Measurements from ENCODE around the gene SACM1L. TPM values are rescaled to one million over a fixed set of nuclear protein-coding genes. Genes with fewer than 3 reads are reported as not detected.

SACM1L gene
- total RNA-seq, 1 donor from 2014 or later = 39.4 TPM

- no peak for FAIRE-seq
- peaks cover 2% of the 10 kb centered on the region for H3K36me3 Mint-ChIP-seq (ENCODE audit: low read depth, unreplicated experiment)
Observed at GRCh38 chr3:45657853-45658252, 31.3 kb upstream of the SACM1L start.

GRCh38 chr3:45659661-45660566 lies 29.3 kb upstream of the SACM1L start:
- peaks cover 16% of the 10 kb centered on the region for H3K79me2 ChIP-seq (ENCODE audit: insufficient read depth, low read length)
- no peak for TF ChIP-seq EZH2 (IDR thresholded peaks at IDR 0.05; ENCODE audit: insufficient read depth, low read length)
- TF ChIP-seq CTCF (IDR thresholded peaks at IDR 0.05; ENCODE audit: insufficient read depth, low read depth, low read length) = peak; percentile 86
- H3K4me2 ChIP-seq (ENCODE audit: low read length) = peak overlapping the region; percentile 56
- no peak overlapping the region for H2AFZ ChIP-seq (ENCODE audit: low read depth, low read length)
- H3K4me1 Mint-ChIP-seq (ENCODE audit: low read depth, unreplicated experiment) = peaks cover 8% of the 10 kb centered on the region
- H3K9ac ChIP-seq (ENCODE audit: low read length) = peak overlapping the region; percentile 34
- H3K27me3 Mint-ChIP-seq (ENCODE audit: low read depth, unreplicated experiment) = no peaks in the 10 kb centered on the region
- H3K27ac Mint-ChIP-seq (ENCODE audit: unreplicated experiment) = no peak overlapping the region
- peaks cover 5% of the 10 kb centered on the region for H3K4me1 ChIP-seq (ENCODE audit: insufficient read depth, low read length)
- H3K9me3 Mint-ChIP-seq (ENCODE audit: unreplicated experiment) = no peaks in the 10 kb centered on the region
- H3K36me3 Mint-ChIP-seq (ENCODE audit: low read depth, unreplicated experiment) = peaks cover 5% of the 10 kb centered on the region
- peak overlapping the region; percentile 68 for H3K27ac ChIP-seq (ENCODE audit: low read depth, low read length)
- H3K36me3 ChIP-seq (ENCODE audit: insufficient read depth, low read length) = no peaks in the 10 kb centered on the region
- no peak overlapping the region for H3K4me3 ChIP-seq (ENCODE audit: insufficient read depth, low read depth, low read length)
- H3K9me3 ChIP-seq (ENCODE audit: insufficient read depth, low read depth, low read length) = no peaks in the 10 kb centered on the region
- no peak overlapping the region for H3K4me3 Mint-ChIP-seq (ENCODE audit: unreplicated experiment)
- H4K20me1 ChIP-seq (ENCODE audit: insufficient read depth, low read length) = no peaks in the 10 kb centered on the region
- DNase-seq (ENCODE audit: low read depth) (peak; percentile 72), FAIRE-seq (no peak)
- no peaks in the 10 kb centered on the region for H3K27me3 ChIP-seq (ENCODE audit: insufficient read depth, low read length)

More at GRCh38 chr3:45657853-45658252, 31.3 kb upstream of the SACM1L start:
- no peak for DNase-seq (ENCODE audit: low read depth)
- Histone ChIP-seq H3K27ac (ENCODE audit: low read depth, low read length) (no peak overlapping the region), H3K4me1 (ENCODE audit: insufficient read depth, low read length) (peaks cover 3% of the 10 kb centered on the region), H3K79me2 (ENCODE audit: insufficient read depth, low read length) (peaks cover 12% of the 10 kb centered on the region), H4K20me1 (ENCODE audit: insufficient read depth, low read length) (no peaks in the 10 kb centered on the region), H3K9ac (ENCODE audit: low read length) (no peak overlapping the region), H3K36me3 (ENCODE audit: insufficient read depth, low read length) (no peaks in the 10 kb centered on the region), H2AFZ (ENCODE audit: low read depth, low read length) (no peak overlapping the region), H3K4me3 (ENCODE audit: insufficient read depth, low read depth, low read length) (no peak overlapping the region), H3K27me3 (ENCODE audit: insufficient read depth, low read length) (no peaks in the 10 kb centered on the region), H3K4me2 (ENCODE audit: low read length) (no peak overlapping the region), H3K9me3 (ENCODE audit: insufficient read depth, low read depth, low read length) (no peaks in the 10 kb centered on the region)
- Mint-ChIP-seq H3K4me1 (ENCODE audit: low read depth, unreplicated experiment) (peaks cover 8% of the 10 kb centered on the region), H3K9me3 (ENCODE audit: unreplicated experiment) (no peaks in the 10 kb centered on the region), H3K27ac (ENCODE audit: unreplicated experiment) (no peak overlapping the region), H3K4me3 (ENCODE audit: unreplicated experiment) (no peak overlapping the region), H3K27me3 (ENCODE audit: low read depth, unreplicated experiment) (no peaks in the 10 kb centered on the region)
- TF ChIP-seq EZH2 (IDR thresholded peaks at IDR 0.05; ENCODE audit: insufficient read depth, low read length) (no peak), CTCF (IDR thresholded peaks at IDR 0.05; ENCODE audit: insufficient read depth, low read depth, low read length) (no peak)

GRCh38 chr3:45660567-45660901 lies 28.7 kb upstream of the SACM1L start:
- Mint-ChIP-seq H3K4me1 (ENCODE audit: low read depth, unreplicated experiment) (peaks cover 8% of the 10 kb centered on the region), H3K36me3 (ENCODE audit: low read depth, unreplicated experiment) (peaks cover 5% of the 10 kb centered on the region), H3K4me3 (ENCODE audit: unreplicated experiment) (no peak overlapping the region), H3K27ac (ENCODE audit: unreplicated experiment) (no peak overlapping the region), H3K27me3 (ENCODE audit: low read depth, unreplicated experiment) (no peaks in the 10 kb centered on the region), H3K9me3 (ENCODE audit: unreplicated experiment) (no peaks in the 10 kb centered on the region)
- peaks cover 21% of the 10 kb centered on the region for H3K79me2 ChIP-seq (ENCODE audit: insufficient read depth, low read length)
- peak overlapping the region; percentile 68 for H3K27ac ChIP-seq (ENCODE audit: low read depth, low read length)
- no peaks in the 10 kb centered on the region for H4K20me1 ChIP-seq (ENCODE audit: insufficient read depth, low read length)
- H3K4me3 ChIP-seq (ENCODE audit: insufficient read depth, low read depth, low read length) = no peak overlapping the region
- peaks cover 11% of the 10 kb centered on the region for H3K4me1 ChIP-seq (ENCODE audit: insufficient read depth, low read length)
- no peaks in the 10 kb centered on the region for H3K36me3 ChIP-seq (ENCODE audit: insufficient read depth, low read length)
- H3K9me3 ChIP-seq (ENCODE audit: insufficient read depth, low read depth, low read length) = no peaks in the 10 kb centered on the region
- peak overlapping the region; percentile 56 for H3K4me2 ChIP-seq (ENCODE audit: low read length)
- H3K27me3 ChIP-seq (ENCODE audit: insufficient read depth, low read length) = no peaks in the 10 kb centered on the region
- H2AFZ ChIP-seq (ENCODE audit: low read depth, low read length) = no peak overlapping the region
- no peak for DNase-seq (ENCODE audit: low read depth)
- FAIRE-seq = no peak
- TF ChIP-seq CTCF (IDR thresholded peaks at IDR 0.05; ENCODE audit: insufficient read depth, low read depth, low read length) (no peak), EZH2 (IDR thresholded peaks at IDR 0.05; ENCODE audit: insufficient read depth, low read length) (no peak)
- no peak overlapping the region for H3K9ac ChIP-seq (ENCODE audit: low read length)
